Measurements from ENCODE around the gene HMX3. TPM values are rescaled to one million over a fixed set of nuclear protein-coding genes. Genes with fewer than 3 reads are reported as not detected.

Gene HMX3
- total and polyA plus RNA-seq, 8 donors: 0.37 TPM; not detected in 7

DNA sequence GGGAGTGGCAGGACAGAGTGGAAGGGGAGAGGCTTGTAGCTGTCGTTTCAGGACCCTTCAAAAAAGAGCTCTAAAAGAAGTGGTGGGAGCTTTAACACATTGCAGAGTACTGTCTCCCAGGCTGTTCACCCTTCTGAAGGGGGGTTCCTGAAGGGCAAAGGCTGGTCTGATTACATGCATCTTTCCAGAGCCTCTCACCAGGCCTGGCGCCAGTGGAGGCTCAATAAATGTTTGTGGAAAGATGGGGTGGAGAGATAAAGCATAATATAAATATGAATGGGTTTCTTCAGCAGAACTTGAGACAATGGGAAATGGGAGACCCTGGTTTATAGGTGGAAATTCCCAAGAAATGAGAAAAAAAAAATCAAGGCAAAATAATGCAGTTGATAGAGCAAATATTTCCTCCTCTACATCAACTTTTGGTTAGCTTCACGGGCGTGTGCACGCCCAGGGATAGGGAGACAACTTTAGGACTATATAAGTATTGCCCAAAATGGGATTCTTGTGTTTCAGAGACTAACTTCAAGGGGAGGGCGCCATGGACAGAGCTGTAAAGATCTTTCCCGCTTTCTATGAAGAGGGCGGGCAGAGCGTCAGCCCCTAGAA, 17.8 kb downstream of the HMX3 start:
- Histone ChIP-seq H3K4me3 (peak overlapping the region in 3 of 4 donors; percentile 83 to 99 (median 99)), H3K27ac (peak overlapping the region in 1 of 5 donors; percentile 93), H3K9me3 (no peaks in the 10 kb centered on the region), H3K36me3 (peaks cover 0 to 29% (median 25%) of the 10 kb centered on the region in 4 donors), H3K4me1 (peaks cover 22 to 69% (median 59%) of the 10 kb centered on the region in 4 donors), H3K27me3 (peaks cover 29 to 51% (median 44%) of the 10 kb centered on the region in 3 donors)
- TF ChIP-seq EP300 (IDR thresholded peaks at IDR 0.05) (no peak), POLR2A (IDR thresholded peaks at IDR 0.05) (no peak), POLR2AphosphoS5 (IDR thresholded peaks at IDR 0.05) (no peak)
- TF ChIP-seq, protein P1, sequence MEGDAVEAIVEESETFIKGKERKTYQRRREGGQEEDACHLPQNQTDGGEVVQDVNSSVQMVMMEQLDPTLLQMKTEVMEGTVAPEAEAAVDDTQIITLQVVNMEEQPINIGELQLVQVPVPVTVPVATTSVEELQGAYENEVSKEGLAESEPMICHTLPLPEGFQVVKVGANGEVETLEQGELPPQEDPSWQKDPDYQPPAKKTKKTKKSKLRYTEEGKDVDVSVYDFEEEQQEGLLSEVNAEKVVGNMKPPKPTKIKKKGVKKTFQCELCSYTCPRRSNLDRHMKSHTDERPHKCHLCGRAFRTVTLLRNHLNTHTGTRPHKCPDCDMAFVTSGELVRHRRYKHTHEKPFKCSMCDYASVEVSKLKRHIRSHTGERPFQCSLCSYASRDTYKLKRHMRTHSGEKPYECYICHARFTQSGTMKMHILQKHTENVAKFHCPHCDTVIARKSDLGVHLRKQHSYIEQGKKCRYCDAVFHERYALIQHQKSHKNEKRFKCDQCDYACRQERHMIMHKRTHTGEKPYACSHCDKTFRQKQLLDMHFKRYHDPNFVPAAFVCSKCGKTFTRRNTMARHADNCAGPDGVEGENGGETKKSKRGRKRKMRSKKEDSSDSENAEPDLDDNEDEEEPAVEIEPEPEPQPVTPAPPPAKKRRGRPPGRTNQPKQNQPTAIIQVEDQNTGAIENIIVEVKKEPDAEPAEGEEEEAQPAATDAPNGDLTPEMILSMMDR (IDR thresholded peaks at IDR 0.05): no peak
- intact Hi-C loops (cut with DNase I; ENCODE audit: low total_unique reads): no loop called here
- no peak for DNase-seq
- WGBS, 5 donors: 28 to 46% (median 37%) methylated on average over 9 of the region's 9 CpGs

DNA sequence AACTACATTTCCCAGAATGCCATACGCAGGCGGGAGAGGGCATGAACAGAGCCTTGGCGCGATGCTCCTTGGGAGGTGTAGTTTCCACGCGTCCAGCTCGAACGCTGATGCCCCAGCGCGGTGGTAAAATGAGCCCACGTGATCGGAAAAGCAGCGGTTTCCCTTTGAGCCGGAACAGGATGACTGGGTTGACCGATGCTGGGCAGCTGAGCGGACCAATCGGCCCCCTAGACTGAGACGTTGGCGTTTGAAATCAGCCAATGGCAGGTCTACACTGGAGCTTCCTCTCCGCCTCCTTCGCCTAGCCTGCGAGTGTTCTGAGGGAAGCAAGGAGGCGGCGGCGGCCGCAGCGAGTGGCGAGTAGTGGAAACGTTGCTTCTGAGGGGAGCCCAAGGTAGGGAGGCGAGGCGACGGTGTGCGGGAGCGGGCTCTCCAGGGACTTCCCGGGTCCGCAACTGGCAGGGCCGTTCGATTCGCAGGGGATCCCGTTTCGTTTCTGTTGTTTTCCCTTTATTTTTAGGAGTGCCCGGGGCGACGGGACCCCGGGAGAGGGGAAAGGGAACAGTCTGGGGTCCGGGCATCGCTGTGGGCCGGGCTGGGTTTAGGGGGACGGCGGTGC, 18.4 kb downstream of the HMX3 start, which contains the start of gene BUB3:
Gene BUB3 (plus strand): TSS at position 311 of the 619 bp plus-strand sequence. CDS start 516 bp downstream, outside the sequence.
- peaks cover 0 to 35% (median 29%) of the 10 kb centered on the region in 4 donors for H3K36me3 ChIP-seq
- 0 to 1% (median 0%) methylated on average over 41 to 50 of the region's 50 CpGs for WGBS, 5 donors

DNA sequence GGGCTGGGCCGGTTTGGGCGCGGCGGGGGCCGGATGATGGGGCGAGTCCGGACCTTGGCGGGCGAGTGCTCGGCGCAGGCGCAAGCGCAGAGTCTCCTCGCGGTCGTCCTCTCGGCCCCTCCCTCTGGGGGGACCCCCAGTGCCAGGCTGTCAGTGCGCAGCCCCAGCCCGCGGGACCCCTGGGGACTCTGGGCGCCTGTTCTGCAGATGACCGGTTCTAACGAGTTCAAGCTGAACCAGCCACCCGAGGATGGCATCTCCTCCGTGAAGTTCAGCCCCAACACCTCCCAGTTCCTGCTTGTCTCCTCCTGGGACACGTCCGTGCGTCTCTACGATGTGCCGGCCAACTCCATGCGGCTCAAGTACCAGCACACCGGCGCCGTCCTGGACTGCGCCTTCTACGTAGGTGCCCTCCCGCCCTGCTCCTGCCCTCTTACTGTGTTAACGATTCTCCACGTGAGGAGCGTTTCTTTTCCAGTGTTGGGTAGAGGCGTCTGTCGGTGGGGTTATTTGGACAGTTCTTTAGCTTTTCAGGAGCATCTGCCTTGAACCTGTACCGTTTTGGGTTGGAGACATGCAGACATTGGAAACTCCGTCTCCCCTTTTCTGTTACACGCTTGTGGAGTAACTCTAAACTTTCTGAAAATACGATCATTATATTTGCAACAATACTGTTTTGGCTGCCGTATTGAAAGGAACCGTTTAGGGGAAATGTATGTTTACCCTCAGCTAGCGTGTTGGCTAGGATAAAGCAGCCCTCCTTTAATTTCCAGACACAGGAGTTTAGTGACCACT, 19.1 kb downstream of the HMX3 start:
- DNase-seq: peak in 1 of 2 donors; percentile 80
- no peaks in the 10 kb centered on the region for H3K9me3 ChIP-seq
- whole genome bisulfite sequencing, 5 donors: 2 to 5% (median 3%) methylated on average over 29 to 49 of the region's 49 CpGs
- intact Hi-C loops (cut with DNase I; ENCODE audit: low total_unique reads): no loop called here
- H3K27ac ChIP-seq: peak overlapping the region; percentile 91 to 96 (median 93)
- H3K27me3 ChIP-seq: peaks cover 19 to 38% (median 31%) of the 10 kb centered on the region in 3 donors
- peaks cover 22 to 61% (median 48%) of the 10 kb centered on the region in 4 donors for H3K4me1 ChIP-seq
- no peak for TF ChIP-seq POLR2A (IDR thresholded peaks at IDR 0.05)
- no peak for TF ChIP-seq POLR2AphosphoS5 (IDR thresholded peaks at IDR 0.05)
- TF ChIP-seq EP300 (IDR thresholded peaks at IDR 0.05): no peak
- TF ChIP-seq, protein P1 (IDR thresholded peaks at IDR 0.05): no peak
- peaks cover 0 to 36% (median 29%) of the 10 kb centered on the region in 4 donors for H3K36me3 ChIP-seq
- H3K4me3 ChIP-seq: peak overlapping the region; percentile 83 to 99 (median 98)

More for the DNA sequence above, 18.4 kb downstream of the HMX3 start, which contains the start of gene BUB3:
- Histone ChIP-seq H3K27me3 (peaks cover 24 to 45% (median 38%) of the 10 kb centered on the region in 3 donors), H3K9me3 (no peaks in the 10 kb centered on the region), H3K4me1 (peaks cover 22 to 67% (median 55%) of the 10 kb centered on the region in 4 donors), H3K4me3 (peak within 1 kb of the TSS; percentile 83 to 99 (median 98)), H3K27ac (peak within 1 kb of the TSS; percentile 91 to 96 (median 93))
- DNase-seq: peak; percentile 98 to 100
- intact Hi-C loops (cut with DNase I; ENCODE audit: low total_unique reads): no loop called here
- TF ChIP-seq EP300 (IDR thresholded peaks at IDR 0.05) (no peak), POLR2A (IDR thresholded peaks at IDR 0.05) (peak in 2 of 4 donors; percentile 32 to 62), POLR2AphosphoS5 (IDR thresholded peaks at IDR 0.05) (peak; percentile 76 to 94 (median 93))
- TF ChIP-seq, protein P1 (IDR thresholded peaks at IDR 0.05): peak in 1 of 7 experiments; percentile 10

DNA sequence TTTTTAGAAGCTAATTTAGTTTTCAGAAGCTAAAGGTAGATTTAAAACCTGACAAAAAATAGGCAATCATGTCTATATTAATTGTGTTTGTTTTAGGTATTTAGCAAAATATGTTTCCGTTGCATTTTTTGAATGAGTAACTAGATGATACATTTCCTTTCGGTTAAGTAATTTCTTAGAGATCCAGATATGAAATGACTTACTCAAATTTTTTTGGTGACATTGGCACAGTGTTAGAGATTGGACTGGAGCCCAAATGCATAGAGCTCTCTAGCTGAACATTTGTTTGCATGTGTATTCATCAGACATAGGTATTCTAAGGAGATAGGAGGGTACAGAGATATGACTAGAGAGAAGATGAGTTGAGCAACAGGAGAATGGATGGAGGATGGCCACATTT, 20.3 kb downstream of the HMX3 start:
- DNase-seq: no peak
- 59 to 75% (median 72%) methylated on average over 2 of the region's 2 CpGs for WGBS, 5 donors
- H3K4me1 ChIP-seq: peaks cover 14 to 50% (median 36%) of the 10 kb centered on the region in 4 donors
- intact Hi-C loops (cut with DNase I; ENCODE audit: low total_unique reads): no loop called here
- no peak overlapping the region for H3K27ac ChIP-seq
- TF ChIP-seq POLR2AphosphoS5 (IDR thresholded peaks at IDR 0.05) (no peak), POLR2A (IDR thresholded peaks at IDR 0.05) (no peak), EP300 (IDR thresholded peaks at IDR 0.05) (no peak)
- TF ChIP-seq, protein P1 (IDR thresholded peaks at IDR 0.05): no peak
- peak overlapping the region in 1 of 4 donors; percentile 99 for H3K4me3 ChIP-seq
- H3K9me3 ChIP-seq: no peaks in the 10 kb centered on the region
- peaks cover 7 to 26% (median 20%) of the 10 kb centered on the region in 3 donors for H3K27me3 ChIP-seq
- H3K36me3 ChIP-seq: peaks cover 2 to 48% (median 40%) of the 10 kb centered on the region in 4 donors
